Mammary epithelial cell (primary cell): ENCODE measurements around the gene SARS2.

ENCODE experiments used
- EZH2 ChIP-seq: IDR thresholded peaks from 2 replicates; pipeline ENCODE4 v1.6.1; 2012; ENCODE audit warnings: low read length, inconsistent platforms, borderline replicate concordance
- TF ChIP-seq, protein P1 (sequence below), 2 donors: IDR thresholded peaks in 1 of 2; conservative IDR thresholded peaks in 1 of 2; 2 replicates each; pipeline ENCODE4 v1.5.1; 2011 to 2012; ENCODE audit warnings: inconsistent platforms in 2 of 2, low read length in 2 of 2, mild to moderate bottlenecking in 2 of 2, control low read depth in 1 of 2, low read depth in 1 of 2; ENCODE audit not compliant: insufficient read depth in 1 of 2; ENCODE audit errors: extremely low read depth in 1 of 2

DNA sequence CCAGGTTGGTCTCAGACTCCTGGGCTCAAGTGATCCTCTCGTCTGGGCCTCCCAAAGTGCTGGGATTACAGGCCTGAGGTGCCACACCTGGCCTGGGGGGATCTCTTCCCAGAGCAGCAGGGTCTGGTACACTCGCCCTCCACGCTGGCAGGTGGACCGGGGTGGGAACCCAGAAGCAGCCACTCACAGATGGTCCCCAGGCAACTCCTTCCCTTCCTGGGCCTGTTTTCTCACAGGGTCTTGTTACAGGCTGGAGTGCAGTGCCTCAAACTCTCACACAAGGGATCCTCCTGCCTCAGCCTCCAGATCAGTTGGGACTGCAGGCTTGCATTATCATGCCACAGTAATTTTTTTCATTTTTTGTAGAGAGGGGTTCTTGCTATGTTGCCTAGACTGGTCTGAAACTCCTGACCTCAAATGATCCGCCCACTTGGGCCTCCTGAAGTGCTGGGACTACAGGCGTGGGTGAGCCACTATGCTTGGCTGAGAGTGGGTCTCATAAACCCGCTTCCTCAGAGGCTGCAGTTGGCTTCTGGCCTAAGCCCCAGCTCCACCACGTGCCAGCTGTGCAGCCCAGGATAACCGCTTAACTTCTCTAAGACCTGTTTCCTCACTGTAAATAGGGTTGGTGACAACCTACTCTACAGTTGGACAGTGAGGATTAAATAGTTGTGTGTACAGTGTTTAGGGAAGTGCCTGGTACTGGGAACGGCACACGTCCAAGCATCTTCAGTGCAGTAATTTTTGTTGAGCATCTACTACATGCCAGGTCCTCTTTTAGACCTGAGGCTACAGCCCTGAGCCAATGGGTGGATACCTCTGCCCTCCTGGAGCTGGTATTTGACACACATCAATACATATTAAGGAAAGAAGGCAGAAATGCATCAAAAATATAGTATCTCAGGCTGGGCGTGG is 17.7 kb downstream of the SARS2 start:
- TF ChIP-seq, protein P1, sequence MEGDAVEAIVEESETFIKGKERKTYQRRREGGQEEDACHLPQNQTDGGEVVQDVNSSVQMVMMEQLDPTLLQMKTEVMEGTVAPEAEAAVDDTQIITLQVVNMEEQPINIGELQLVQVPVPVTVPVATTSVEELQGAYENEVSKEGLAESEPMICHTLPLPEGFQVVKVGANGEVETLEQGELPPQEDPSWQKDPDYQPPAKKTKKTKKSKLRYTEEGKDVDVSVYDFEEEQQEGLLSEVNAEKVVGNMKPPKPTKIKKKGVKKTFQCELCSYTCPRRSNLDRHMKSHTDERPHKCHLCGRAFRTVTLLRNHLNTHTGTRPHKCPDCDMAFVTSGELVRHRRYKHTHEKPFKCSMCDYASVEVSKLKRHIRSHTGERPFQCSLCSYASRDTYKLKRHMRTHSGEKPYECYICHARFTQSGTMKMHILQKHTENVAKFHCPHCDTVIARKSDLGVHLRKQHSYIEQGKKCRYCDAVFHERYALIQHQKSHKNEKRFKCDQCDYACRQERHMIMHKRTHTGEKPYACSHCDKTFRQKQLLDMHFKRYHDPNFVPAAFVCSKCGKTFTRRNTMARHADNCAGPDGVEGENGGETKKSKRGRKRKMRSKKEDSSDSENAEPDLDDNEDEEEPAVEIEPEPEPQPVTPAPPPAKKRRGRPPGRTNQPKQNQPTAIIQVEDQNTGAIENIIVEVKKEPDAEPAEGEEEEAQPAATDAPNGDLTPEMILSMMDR (conservative IDR thresholded peaks at IDR 0.05 in 1 of 2, IDR thresholded peaks at IDR 0.05 in 1 of 2; ENCODE audit: extremely low read depth in 1 of 2, insufficient read depth in 1 of 2, low read depth in 1 of 2, low read length in 2 of 2): no peak
- TF ChIP-seq EZH2: no peak
